Urothelium cell line (cell line): ENCODE measurements around the gene HSDL2.
"Not testable (repeated sequence)": the region's sequence is repeated elsewhere in the genome, so short reads cannot be mapped to it uniquely, and the experiment has no call there.

Source experiments
- DNase-seq: peaks from one replicate; pipeline ENCODE4 v3.0.0; 2011; ENCODE audit warnings: low spot score, mixed read lengths
- FAIRE-seq: peaks from 2 replicates; lab custom pipeline; 2011; peaks lifted over from hg19 to GRCh38; lab: Jason Lieb, UNC

Gene HSDL2

DNA sequence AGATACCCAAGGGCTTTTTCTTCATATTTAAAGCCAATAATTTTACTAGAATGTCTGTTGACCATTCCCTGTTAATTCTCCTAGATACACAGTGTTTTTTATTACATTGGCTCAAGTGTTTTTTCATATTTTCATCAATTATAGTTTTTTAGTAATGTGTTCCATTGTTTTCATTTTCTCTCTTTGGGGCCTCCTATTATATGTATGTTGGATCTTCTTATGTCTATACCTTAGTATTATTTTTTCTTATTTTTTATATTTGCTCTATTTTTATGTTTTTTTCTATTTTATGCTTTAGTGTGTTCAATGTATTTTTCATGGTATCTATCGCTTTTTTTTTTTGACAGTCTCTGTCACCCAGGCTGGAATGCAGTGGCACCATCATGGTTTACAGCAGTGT is 114.2 kb downstream of the HSDL2 start:
- DNase-seq (no peak), FAIRE-seq (no peak)

- FAIRE-seq (no peak), DNase-seq (no peak)
Observed at GRCh38 chr9:112495614-112496013, 115.7 kb downstream of the HSDL2 start.

DNA sequence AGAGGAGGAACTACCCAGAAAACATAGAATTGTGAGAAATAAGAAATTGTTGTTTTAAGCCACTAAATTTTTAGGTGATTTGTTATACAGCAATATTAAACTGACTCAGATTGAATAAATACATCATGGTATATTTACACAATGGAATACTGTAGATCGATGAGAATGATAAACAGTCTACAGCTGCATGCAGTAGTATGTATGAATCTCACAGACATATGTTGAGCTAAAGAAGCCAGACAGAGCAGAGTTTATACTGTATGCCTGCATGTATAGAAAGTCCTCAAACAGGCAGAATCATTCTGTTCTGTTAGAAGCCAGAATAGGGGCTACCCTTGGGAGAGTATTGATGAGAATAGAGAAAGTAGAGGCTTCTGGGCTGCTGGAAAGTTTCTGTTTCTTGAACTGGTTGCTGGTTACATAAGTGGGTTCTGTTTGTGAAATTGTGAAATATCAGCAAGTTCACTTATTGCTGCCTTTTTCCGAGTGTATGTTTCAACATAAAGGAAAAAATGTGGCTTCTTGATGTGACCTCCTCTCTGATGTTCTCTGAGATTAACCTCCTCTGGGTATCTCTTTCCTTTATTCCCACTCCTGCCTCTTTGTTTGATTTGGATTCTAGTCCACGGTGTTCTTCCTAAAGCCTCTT is 116.3 kb downstream of the HSDL2 start:
- FAIRE-seq (no peak), DNase-seq (no peak)

- FAIRE-seq: no peak
- DNase-seq: no peak
Observed at GRCh38 chr9:112500842-112501241, 120.9 kb downstream of the HSDL2 start.

DNA sequence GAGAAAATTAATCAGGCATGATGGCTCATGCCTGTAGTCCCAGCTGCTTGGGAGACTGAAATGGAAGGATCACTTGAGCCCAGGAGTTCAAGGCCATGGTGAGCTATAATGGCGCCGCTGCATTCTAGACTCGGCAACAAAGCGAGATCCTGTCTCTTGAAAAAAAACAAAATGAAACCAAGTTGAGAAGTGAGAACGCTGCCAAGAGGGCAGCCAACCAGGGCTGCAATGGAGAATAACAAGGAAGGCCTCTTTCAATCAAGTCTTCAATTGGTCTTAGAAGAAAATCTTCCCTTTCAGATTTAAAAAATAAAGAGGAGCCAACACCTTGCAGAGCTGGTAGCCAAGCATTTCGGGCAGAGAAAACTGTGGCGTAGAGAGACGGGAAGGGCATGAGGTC is 121.4 kb downstream of the HSDL2 start:
- FAIRE-seq (no peak), DNase-seq (no peak)

- DNase-seq (no peak), FAIRE-seq (no peak)
Observed at GRCh38 chr9:112502175-112502946, 122.5 kb downstream of the HSDL2 start.

DNA sequence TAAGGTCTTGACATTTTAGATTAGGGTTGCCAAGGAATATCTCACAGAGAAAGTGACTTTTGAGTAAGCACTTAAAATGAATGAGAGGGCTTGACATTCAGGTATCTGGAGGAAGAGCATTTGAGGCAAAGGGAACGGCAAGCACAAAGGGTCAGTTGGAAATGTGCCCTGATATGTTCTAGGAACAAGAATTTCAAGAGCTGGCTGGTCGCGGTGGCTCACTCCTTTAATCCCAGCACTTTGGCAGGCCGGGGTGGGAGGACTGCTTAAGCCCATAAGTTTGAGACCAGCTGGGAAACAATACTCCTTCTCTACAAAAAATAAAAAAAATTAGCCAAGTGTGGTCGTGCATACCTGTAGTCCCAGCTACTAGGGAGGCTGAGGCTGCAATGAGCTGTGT is 123.3 kb downstream of the HSDL2 start:
- FAIRE-seq (no peak), DNase-seq (no peak)

GRCh38 chr9:112505086-112505485 is 125.2 kb downstream of the HSDL2 start:
- DNase-seq (no peak), FAIRE-seq (no peak)

- no peak for FAIRE-seq
Observed at GRCh38 chr9:112505607-112506006, 125.7 kb downstream of the HSDL2 start.

DNA sequence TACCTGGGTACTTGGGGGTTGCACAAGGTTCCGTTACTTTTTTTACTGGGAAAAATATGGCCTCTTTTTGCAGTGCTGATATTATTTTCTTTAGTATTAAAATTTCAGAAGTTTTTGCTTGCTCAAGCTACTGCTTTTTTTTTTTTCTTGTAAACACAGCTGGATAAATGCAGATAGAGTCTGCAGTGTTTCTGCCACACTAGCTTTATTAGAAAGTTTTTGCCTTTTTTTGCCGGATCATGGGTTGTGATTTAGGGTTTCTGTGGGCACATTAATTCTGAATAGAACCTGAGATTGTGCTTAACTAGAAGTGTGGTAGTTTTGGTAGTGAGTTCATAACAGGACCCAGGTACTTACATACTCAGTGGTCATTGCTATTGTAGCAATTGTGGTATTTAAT is 126.7 kb downstream of the HSDL2 start:
- FAIRE-seq: no peak
- DNase-seq: no peak

More at GRCh38 chr9:112505607-112506006, 125.7 kb downstream of the HSDL2 start:
- no peak for DNase-seq

DNA sequence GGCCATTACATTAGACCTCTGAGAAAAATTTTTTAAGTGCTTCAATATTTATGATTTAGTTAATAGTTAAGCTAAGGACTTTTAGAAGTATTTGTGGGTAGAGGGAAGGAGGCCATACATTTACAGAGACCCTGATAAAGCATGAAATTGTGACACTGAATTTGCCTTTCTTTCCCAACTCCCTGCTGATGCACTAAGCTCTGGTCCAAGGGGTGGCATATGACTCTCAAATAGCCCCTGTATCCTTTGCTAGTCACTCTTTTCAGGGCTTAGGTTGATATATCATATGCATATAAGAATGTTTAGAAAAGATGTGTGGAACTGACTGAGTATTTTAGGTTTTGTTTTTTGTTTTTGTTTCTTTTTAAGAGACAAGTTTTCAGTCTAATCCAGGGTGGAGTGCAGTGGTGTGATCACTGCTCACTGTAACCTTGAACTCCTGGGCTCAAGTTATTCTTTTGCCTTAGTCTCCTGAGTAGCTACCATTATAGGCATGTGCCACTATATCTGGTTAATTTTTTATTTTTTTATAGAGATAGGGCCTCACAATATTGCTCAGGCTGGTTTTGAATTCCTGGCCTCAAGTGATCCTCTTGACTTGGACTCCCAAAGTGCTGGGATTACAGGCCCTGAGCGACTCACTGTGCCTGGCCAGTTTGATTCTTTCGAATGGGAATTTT is 127.2 kb downstream of the HSDL2 start:
- no peak for DNase-seq
- FAIRE-seq: no peak

DNA sequence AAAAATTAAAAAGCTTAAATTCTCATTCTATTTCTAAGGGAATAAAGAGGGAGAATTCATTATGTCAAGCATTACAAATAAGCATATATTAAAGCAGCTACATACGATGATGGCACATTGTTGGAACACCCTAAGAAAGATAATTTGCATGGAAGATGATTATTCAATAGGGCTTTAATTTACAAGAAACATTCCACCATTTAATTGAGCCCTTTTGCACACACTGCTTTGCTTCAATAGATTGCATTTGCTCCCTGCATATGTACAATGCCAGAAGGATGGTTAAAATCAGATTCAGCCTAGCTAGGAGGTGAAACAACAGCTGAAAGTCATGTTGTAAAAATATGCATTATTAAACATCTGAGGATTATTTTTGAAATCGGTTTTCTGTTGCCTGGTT is 128.5 kb downstream of the HSDL2 start:
- no peak for DNase-seq
- no peak for FAIRE-seq

DNA sequence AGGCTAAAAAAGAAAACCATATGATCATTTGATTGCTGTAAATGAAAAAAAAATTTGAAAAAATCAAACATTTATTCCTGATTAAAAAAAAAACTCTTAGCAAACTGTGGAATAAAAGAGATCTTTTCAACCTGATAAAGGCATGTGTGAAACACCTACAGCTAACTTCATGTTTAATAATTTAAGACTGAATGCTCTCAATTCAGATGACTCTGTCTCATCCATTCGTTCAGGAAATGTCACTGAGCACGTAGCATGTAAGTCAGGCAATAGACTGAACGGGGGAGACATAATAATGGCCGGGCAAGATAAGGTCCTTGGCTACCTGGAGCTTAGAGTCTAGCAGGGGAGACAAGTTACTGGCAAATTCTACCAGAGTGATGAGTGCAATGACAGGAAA is 132.5 kb downstream of the HSDL2 start:
- FAIRE-seq, DNase-seq: not testable (repeated sequence)

- FAIRE-seq: no peak
- no peak for DNase-seq
Observed at GRCh38 chr9:112516769-112517168, 136.9 kb downstream of the HSDL2 start.

GRCh38 chr9:112520069-112520468 is 140.2 kb downstream of the HSDL2 start:
- DNase-seq: no peak
- no peak for FAIRE-seq

- DNase-seq (no peak), FAIRE-seq (no peak)
Observed at GRCh38 chr9:112520656-112521055, 140.7 kb downstream of the HSDL2 start.
